Activated T-cell treated with anti-CD3 and anti-CD28 coated beads, Interleukin-2, amount 50 U/mL, for 1 hour (primary cell): ENCODE results near the gene PTTG1IP.

Source experiments
- DNase-seq: peaks from one replicate; pipeline ENCODE4 v3.0.0-alpha.2; 2020

Gene PTTG1IP

DNA sequence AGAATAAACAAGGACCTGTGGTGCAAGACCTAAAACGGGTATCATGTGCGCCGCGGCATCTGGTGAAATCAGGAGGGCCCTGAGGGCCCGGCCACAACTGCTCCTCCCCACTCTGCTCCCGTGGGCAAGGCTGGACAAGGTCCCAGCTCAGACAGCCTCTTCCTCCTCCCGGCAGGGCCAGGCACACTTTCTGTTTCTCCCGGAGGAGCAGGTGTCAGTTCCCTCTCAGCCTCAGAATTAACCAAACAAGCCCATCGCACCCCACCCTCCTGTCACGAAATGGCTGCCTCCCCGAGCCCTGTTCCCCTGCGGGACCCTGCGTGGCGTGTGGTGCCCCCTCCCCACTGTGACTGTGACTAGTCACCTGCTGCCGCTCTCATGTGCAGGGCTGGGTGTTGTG, 15.2 kb downstream of the PTTG1IP start:
- no peak for DNase-seq

- DNase-seq: no peak
Measured at GRCh38 chr21:44857127-44857892, 16.2 kb downstream of the PTTG1IP start.

DNA sequence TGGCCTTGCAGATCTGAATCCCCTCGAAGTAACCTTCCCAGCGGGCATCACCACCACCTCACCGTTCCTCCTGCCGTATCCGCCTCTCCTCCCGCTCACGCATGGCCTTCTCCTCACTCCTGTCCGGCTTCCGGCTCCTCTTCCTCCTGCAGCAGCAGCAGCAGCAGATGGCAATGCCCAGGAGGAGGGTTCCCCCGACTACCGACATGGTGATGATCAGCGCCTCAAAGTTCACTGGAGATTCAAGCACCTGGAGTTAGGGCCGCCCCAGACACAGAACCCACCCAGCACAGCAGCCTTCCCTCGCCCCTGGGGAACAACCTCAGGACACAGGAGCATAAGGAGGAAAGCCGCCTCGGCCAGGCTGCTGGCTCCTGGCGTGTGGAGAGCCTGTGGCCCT, 17.4 kb downstream of the PTTG1IP start:
- DNase-seq: no peak

GRCh38 chr21:44855572-44855971, 17.9 kb downstream of the PTTG1IP start:
- no peak for DNase-seq

DNA sequence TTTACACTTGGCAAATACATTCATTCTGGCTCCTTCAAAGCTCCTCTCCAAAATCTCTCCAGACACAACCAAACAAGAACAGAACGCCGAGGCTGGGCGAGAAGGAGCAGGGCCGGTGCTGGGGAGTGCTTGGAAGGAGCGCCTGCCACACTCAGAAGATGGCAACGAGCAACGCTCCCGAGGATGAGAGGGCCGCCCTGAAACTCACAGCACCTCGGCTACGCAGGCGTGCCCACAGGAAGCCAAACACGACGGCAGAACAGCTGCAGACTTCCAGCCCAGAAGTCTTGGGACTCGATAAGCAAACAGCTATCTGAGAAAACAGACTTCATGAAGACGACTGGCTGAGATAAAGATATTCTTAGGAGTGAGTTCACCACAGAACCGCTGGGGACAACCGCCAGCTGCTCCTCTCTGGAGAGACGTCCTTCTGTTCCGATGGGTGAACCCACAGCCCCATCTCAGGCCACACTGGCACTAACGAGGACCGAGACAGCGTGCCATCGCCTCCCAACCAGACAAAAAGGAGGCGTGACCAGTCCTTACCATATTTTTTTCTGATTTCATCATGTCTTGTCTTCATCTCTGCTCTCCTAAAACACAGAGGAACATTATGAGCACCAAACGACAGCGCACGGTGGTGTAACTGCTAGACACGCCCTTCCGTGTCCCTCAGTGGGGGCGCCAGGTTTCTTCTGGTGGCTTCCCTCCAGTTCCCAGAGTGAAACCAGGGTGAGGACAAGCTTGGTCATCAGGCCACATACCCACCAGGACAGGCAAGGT, 18.6 kb downstream of the PTTG1IP start:
- DNase-seq: peak; percentile 39

DNA sequence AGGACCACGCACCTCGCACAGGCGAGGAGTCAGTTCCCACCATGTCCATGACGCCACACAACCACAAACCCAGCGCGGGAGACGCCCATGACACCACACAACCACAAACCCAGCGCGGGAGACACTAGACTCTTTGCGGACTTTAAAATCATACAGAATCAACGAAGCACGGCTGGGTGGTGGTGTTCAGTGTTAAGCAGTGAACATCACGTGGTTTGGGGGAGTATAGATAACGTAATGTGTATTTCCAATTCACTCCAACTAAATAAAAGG, 19.2 kb downstream of the PTTG1IP start:
- DNase-seq: peak; percentile 40

DNA sequence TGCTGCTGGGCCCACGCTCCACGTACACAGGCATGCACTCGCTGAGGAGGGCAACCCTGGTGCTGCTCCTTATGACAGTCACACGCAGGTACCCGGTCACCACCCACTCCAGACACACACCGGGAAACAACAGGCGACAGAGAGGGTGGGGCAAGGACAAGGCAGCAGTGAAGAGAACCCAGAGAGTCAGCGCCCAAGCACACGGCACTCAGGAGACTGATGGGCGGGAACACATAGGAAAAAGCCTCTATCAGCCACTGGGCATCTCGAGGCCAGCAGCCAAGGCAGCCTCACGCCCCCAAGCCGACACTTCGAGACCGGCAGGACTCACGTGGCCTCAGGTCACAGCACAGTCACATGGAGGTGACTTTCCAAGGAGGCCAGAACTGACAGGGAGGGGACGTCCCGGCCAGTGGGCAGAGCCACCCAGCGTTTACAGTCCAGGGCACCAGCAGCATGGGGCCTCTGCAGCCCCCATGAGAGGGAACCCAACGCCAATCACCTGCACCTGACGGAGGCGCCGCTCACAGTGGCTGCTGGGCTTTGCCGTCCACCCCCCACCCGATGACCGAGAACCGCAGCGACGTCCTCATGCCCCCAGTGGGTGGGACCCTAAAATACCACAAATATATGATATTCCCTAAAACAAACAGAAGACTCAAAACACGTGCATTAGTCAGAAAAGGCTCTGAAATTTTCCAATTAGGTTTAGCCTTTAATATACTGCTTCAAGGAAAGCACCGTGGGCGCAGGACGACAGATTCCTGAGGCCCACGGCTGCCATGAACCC, 19.7 kb downstream of the PTTG1IP start:
- DNase-seq: no peak

- no peak for DNase-seq
Measured at GRCh38 chr21:44850905-44851657, 22.4 kb downstream of the PTTG1IP start.

GRCh38 chr21:44850208-44850800, 23.2 kb downstream of the PTTG1IP start:
- no peak for DNase-seq

GRCh38 chr21:44849616-44850130, 23.8 kb downstream of the PTTG1IP start:
- no peak for DNase-seq

DNA sequence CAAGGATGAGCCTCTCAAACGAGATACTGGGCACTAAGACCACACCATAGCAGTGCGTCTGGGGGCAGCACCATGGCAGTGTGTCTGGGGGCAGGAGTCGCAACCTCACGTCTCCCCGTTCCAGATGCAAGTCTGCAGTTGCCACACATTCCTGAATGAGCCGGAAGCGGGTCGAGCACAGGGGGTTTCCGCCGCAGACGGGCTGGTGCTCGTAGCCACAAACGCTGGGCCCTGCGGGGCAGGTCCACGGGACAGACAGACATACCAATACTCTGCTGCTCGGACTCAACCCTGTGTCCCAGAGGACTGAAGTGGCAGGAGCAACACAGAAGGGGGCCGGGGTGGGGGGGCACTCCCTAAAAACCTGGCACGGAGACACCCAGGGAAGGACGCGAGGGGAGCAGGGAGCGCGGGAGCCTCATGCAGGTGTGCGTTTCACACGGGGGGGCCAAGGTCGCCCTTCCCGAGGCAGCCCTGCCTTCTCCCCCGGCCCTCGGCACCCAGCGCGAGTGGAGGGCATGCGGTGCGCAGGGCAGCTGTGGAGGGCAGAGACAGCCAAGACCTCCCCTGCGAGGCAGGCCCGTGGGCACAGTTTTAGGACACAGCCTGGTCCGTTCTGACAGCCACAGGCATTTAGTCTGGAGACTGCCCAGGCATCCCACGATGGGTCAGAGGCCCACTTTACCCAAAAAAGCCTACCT, 24.5 kb downstream of the PTTG1IP start:
- DNase-seq: no peak

- DNase-seq: peak; percentile 13
Measured at GRCh38 chr21:44847261-44848056, 26.0 kb downstream of the PTTG1IP start.

- peak; percentile 53 for DNase-seq
Measured at GRCh38 chr21:44846485-44847260, 26.8 kb downstream of the PTTG1IP start.

GRCh38 chr21:44846224-44846484, 27.3 kb downstream of the PTTG1IP start:
- DNase-seq: no peak

DNA sequence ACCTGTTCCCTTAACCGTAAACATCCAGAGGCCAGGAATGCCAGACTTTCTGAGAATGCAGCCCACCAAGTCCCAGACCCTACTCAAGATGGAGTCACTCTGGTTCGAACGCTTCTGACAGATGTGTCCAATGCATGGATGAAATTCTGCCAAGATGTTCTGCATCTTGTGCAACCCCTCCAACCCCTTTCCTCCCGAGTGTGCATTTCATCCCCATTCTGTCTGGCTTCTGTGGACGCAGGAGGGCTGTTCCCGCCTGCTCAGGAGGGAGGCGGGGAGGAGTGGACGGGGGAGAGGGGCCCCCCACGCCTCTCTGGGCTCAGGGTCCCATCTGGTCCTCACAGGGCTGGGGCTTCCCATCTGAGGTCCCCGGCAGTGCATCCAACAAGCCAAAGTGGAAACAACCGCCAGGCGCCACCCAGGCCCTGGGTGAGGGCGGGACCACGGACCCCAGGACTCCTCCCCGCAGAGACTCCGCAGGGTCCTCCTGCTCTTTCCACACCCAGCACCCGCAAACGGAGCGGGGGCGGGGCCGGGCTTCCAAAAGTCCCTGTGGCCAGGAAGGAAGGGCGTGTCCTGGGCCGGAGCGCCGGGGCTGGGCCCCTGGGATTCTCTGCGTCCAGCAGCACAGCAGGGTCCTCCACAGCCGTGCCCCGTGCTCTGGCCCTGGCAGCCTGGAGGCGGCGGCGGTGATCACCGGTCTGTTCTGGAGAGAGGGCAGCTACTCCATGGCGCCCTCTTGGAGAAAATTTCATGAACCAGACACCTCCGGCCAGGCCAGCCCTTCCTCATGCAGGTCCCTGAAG, 27.9 kb downstream of the PTTG1IP start:
- DNase-seq: peak; percentile 62

GRCh38 chr21:44844256-44844655, 29.2 kb downstream of the PTTG1IP start:
- DNase-seq: peak; percentile 3

GRCh38 chr21:44842721-44843445, 30.6 kb downstream of the PTTG1IP start:
- DNase-seq: peak; percentile 9

DNA sequence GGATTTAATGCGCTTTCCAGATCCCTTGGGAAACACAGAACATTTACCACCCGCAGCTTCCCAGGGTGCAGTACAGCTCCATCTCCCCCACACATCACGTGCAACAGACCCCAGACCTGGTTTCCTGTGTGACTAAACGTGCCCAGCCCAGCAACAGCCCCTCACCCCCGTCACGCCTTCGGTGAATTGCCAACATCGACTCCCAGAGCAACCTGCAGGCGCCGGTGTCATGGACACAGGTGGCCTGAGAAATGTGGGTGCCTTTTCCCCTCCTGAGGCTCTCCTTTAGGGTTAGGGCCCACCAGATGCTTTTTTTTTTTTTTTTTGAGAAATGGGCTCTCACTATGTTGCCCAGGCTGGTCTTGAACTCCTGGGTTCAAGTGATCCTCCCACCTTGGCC, 31.4 kb downstream of the PTTG1IP start:
- peak; percentile 7 for DNase-seq

DNA sequence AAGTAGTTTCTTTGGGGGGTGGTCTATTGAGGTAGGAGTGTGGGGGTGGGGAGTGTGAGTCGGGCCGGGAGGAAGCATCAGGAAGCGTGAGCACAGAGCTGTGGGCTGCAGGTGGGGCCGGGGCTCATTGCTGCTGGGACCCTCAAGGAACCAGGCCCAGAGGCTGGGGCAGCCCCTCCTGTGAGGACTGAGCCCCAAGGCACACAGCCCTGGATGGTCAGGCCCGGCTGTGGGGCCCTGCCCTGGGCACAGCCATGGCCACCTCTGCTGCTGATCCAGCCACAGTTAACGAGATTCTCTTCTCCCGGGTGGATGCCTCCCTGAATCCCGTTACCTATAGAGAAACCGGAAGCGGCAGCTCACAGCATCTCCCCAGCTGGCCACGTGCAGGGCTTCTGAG, 32.7 kb downstream of the PTTG1IP start:
- peak; percentile 11 for DNase-seq
